Activated T-helper 1 cell treated with anti-CD3 and anti-CD28 coated beads, Interleukin-2, amount 50 U/mL, for 16 hours (primary cell): ENCODE results near the gene DCTN2.
"Not testable (repeated sequence)": the region's sequence is repeated elsewhere in the genome, so short reads cannot be mapped to it uniquely, and the experiment has no call there.

Source experiments
- DNase-seq, 2 donors: peaks; one replicate each; pipeline ENCODE4 v3.0.0-alpha.2; 2020; ENCODE audit warnings: low read depth in 1 of 2, low spot score in 1 of 2

DCTN2 gene

GRCh38 chr12:57546438-57547287 lies at the start of gene DCTN2:
DCTN2 (minus strand) TSS chr12:57547192; CDS start chr12:57547063, 129 bp downstream.
- peak; percentile 82 to 86 for DNase-seq

GRCh38 chr12:57593187-57593586 lies 46.2 kb upstream of the DCTN2 start:
- no peak for DNase-seq

GRCh38 chr12:57592551-57593165 lies 45.7 kb upstream of the DCTN2 start:
- no peak for DNase-seq

GRCh38 chr12:57591782-57592325 lies 44.9 kb upstream of the DCTN2 start:
- DNase-seq: no peak

DNA sequence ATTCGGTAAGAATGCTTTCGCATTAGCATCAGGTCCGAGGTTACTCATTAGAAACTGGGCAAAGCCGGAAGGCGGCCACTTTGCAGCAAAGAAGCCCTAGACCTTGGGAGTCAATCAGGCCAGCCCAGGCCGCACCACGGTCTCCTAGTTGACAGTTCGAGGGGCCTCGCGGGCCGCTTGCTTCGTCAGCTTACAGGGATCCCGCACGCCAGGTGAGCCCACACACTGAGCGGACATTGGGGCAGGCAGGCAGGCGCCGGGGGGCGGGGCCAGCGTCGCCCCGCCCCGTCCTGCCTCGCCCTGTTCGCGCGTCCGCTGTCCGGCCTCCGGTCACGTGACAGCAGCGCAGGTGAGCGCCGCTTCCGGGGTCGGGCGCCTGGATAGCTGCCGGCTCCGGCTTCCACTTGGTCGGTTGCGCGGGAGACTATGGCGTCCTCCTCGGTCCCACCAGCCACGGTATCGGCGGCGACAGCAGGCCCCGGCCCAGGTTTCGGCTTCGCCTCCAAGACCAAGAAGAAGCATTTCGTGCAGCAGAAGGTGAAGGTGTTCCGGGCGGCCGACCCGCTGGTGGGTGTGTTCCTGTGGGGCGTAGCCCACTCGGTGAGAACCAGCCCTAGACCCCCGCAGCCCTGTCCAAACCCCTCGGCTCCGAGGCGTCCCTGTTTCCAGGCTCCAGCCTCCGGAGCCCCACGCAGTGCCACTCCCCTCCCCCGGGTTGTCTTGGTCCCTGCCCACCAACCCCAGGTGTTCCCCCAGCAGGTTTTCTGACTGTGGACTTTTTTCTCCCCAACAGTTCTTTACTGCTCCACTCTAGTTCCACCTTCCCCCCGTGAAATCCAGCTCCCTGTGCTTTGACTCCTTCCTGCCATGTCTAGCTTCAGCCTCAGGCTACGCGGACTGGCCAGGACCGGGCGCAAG lies 44.1 kb upstream of the DCTN2 start, which contains the start of gene PIP4K2C:
PIP4K2C (plus strand) TSS at position 329 of the 918 bp plus-strand sequence; CDS start at position 427, 98 bp downstream.
- peak; percentile 44 to 70 for DNase-seq

- DNase-seq: no peak
These were observed 43.5 kb upstream of the DCTN2 start for GRCh38 chr12:57590479-57590863.

DNA sequence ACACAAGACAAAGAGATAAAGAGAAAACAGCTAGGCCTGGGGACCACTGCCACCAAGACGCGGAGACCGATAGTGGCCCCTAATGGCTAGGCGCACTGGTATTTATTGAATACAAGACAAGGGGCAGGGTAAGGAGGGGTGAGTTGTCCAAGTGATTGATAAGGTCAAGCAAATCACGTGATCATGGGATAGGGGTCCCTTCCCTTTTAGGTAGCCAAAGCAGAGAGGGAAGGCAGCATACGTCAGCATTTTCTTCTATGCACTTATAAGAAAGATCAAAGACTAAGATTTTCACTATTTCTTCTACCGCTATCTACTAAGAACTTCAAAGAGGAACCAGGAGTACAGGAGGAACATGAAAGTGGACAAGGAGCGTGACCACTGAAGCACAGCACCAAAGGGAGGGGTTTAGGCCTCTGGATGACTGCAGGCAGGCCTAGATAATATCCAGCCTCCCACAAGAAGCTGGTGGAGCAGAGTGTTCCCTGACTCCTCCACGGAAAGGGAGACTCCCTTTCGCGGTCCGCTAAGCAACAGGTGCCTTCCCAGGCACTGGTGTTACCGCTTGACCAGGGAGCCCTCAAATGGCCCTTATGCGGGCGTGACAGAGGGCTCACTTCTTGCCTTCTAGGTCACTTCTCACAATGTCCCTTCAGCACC lies 42.1 kb upstream of the DCTN2 start:
- DNase-seq: not testable (repeated sequence)

- DNase-seq: no peak
These were observed 39.9 kb upstream of the DCTN2 start for GRCh38 chr12:57586832-57587429.

DNA sequence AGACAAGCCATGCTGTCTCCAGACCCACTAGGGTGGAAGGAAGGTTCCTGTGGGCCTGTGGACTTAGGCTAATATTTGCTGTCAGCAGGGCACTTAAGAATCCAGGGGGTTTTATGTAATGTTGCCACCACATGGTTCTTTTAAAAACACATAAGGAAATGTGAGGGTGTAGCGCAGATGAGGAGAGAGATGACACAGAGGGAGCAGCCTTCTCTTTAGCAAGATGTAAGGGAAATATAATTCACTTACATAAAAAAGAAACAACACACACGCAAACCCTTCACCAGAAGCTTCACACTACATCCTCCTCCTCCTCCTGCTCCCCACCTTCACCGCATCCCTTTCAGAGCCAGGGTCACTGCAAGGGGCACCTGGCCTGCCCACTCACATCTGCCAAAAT lies 39.1 kb upstream of the DCTN2 start:
- no peak for DNase-seq

DNA sequence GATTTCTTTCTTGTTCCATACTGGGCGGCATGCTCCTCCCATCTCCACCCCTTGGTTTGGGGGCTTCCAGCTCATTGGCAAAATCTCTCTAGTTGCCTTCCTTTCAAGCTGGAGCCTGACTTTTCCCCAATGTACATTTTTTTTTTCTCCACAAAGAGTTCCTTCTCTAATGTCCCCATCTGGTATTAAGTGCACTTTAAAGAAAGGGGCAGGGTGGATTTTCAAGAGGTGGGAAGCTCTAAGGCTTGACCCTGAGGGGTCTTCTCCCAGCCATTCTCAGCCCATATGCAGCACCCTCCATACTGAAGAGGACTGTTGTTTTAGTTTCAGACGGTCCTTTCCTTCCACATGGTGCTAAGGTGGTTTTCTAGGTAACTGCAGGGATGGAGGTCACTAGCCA lies 38.2 kb upstream of the DCTN2 start:
- DNase-seq: no peak

- no peak for DNase-seq
These were observed 37.7 kb upstream of the DCTN2 start for GRCh38 chr12:57584690-57585089.

- DNase-seq: no peak
These were observed 37.1 kb upstream of the DCTN2 start for GRCh38 chr12:57584050-57584449.

DNA sequence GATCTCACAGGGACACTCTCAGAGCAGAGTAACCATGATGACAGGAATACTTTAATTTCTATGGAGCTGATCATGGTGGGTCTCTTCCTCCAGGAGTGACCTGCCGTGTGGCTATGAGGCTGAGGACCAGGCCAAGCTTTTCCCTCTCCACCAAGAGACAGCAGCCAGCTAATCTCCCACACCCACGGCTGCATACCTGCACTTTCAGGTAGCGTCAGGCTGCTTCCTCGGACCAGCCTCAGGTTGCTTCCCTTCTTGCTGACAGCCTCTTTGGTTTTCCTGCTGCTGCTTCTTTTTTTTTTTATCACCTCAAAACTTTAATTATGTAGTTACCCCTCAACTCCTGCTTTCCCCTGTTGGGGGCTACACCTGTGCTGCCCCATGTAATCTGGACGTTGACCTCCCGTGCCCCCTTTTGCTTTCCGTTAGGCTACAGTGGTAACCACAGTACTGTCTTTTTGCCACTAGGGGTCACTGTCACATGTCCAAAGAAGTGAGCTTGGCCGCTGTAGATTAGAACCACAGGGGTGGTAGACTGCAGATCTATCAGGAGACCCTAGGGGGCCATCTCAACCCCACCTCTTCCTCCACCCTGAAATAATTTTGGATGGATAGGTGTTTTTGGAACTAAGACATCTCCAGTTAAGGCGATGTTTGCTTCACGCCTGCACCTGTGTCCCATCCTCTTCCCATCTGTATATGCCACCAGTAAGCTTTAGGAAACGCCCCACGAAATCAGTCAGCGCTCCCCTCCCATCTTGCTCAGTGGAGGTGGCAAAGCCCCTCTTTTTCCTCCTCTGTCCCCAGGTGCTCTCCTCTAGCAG lies 36.2 kb upstream of the DCTN2 start:
- peak in 1 of 2 donors; percentile 44 for DNase-seq

DNA sequence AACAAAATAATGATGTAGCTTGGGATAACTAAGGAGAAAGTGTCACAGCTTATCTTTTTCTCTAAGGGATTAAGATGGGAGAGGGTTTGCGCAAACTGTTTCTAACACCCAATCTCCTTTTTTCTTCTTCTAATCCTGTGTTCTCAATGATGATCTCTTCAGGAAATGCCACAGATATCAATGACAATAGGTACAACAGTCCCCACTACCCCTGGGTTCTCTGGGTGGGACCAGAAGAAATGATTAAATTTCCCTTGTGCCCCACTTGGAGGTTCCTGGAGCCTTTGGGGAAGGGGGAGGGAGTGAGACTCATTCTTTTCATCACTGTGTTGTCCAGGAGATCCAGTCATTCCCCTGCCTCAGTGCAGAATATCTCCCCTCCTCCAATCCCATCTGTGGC lies 35.4 kb upstream of the DCTN2 start:
- DNase-seq: no peak

- no peak for DNase-seq
These were observed 34.8 kb upstream of the DCTN2 start for GRCh38 chr12:57581802-57582201.

DNA sequence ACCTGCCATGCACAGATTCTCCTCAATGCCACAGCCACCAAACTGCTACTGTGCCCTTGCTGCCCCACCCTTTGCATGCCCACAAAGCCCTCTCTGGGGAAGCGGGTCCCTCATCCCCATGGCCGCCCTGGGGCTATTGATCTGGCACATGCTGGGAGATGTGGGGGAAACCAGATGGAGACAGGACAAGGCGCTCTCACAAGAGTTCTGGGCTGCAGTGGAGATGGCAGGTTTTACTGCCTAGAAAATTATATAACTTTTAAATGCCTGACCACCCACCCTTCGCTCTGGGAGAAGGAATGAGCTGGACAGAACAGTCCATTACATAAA lies 33.4 kb upstream of the DCTN2 start:
- DNase-seq: no peak

GRCh38 chr12:57579677-57580465 lies 32.9 kb upstream of the DCTN2 start:
- DNase-seq: no peak

DNA sequence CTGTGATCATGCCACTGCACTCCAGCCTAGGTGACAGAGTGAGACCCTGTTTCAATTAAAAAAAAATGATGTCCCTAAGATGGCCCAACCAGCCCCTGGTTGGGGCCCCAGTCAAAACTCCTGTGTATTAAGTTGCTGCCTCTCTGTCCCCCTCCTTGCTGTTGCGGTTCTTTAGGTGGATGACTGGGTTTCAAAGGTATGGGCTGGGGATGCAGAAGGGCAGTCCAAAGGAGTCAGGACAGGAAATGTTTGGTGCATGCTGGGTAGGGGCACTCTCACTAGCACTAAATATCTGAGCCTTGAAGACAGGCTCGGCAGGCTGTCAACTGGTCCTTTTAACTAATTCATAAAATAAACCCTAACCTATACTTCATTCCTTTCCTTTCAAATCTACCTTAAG lies 32.0 kb upstream of the DCTN2 start:
- no peak for DNase-seq
